ENCODE measurements around the gene SLC35F1.
"Not testable (repeated sequence)": the region's sequence is repeated elsewhere in the genome, so short reads cannot be mapped to it uniquely, and the experiment has no call there.

SLC35F1 gene

DNA sequence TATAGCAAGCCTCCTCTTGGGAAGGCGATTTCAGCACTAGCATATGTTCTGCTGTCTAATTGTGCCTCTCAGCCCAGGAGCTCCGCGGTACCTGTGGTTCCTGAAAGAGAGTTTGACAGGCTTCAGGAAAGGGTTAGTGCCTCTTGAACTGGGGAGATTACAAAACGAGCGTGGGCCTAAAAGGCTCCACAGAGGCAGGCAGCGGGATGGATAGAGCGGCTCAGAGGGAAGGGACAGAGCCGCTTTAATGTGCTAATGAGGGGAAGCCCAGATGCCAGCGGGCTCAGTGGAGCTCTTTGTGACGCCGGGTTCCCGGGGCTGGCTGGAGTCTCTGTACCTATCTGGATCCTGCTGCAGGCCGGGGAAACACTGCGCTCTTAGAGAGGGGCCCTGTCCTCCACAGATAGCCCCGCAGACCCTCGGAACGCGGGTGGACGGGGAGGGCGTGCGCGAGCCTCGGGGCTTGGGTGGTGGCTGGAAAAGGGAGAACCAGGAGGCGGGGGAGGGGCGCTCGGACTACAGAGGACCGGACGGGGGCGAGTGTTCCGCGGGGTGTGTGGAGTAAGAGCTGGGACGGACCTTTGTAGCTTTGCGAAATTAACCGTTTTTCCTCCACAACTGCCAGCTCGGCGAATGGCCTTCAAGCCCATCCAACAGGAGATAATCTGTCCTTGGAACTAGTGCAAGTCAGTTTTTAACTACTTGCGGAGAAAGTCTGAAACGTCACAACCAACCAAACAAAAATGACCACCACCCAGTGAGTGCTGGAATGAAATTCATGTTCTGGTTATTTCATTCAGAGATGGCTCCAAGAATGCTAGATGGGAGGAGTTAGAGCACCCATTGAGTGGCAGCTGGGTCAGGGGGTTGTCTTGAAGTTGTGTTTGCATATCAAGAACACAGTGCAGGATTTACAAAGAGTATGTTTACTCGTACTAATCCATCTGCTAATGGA, 13.0 kb downstream of the SLC35F1 start:
- in situ Hi-C loops (cut with MboI; ENCODE audit: low pct_unique_long_range_greater_than_20kb, low sequenced_read_pairs), result no loop called here

DNA sequence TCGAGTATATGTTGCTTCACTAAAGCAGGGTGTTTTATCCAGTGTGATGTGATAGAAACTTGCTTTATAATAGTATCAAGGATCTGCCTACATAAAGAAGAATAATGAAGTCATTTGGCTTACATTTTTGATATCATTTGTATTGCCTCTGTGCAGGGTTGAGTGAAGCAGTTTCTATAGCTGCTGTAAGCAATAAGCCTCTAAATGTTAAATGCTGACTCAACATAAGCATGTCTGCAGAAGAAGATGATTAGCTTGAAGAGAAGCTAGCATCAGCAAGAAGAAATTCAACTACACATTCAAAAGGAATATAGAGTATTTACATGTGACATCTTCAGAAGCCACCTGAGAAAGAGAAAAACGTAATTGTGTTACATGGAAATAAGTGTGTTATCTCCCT, 17.6 kb downstream of the SLC35F1 start:
- in situ Hi-C loops (cut with MboI; ENCODE audit: low pct_unique_long_range_greater_than_20kb, low sequenced_read_pairs), result no loop called here
- DNase-seq, result no peak

More for the DNA sequence above, 13.0 kb downstream of the SLC35F1 start:
- no peak for DNase-seq

DNA sequence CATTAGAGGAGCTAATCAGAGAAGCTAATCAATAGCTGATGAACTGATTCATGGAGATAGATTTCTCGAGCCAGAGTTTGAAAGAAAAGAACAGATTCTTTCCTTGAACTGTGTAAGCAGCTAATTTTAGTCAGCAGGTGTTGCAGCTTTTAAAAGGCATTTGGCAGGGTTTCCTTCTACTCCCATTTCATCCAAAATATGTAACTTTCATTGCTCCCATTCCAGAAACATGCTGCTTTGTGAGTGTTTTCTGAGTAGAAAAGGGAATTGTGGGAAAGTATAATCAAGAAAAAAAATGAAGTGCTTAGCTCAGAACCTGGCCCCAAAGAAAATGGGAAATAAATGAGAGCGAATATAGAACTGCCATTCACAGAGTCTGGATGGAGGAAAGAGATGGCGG, 20.8 kb downstream of the SLC35F1 start:
- in situ Hi-C loops (cut with MboI; ENCODE audit: low pct_unique_long_range_greater_than_20kb, low sequenced_read_pairs), result no loop called here
- no peak for DNase-seq

DNA sequence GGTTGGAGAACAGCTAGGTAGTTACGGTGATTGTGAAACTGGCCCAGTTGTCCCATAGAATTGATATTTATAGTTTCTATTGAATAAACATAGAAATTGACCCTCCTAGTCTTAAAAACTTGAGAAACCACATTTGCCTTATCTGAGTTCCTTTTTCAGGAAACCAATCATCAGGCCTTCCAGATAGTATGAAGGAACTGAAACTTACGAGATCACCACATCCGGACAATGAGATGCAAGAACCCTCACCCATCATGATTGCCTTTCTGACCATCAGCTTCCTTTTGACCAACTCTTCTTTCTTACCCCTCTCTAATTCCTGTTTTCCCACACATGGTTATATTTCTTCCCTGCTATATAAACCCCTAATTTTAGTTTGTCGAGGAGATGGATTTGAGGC, 21.8 kb downstream of the SLC35F1 start:
- in situ Hi-C loops (cut with MboI; ENCODE audit: low pct_unique_long_range_greater_than_20kb, low sequenced_read_pairs), result no loop called here
- no peak for DNase-seq

DNA sequence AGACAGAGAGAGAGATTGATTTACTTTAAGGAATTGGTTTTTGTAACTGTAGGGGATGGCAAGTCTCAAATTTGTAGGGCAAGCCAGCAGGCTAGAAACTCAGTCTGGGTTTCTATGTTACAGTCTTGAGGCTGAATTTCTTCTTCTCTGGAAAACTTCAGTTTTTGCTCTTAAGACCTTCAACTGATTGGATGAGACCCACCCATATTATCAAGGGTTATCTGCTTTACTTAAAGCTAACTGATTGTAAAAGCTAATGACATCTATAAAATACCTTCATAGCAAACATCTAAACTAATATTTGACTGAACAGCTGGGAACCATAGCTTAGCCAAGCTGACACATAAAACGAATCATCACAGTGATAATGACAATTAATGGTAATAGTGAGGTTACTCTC, 22.4 kb downstream of the SLC35F1 start:
- DNase-seq, result no peak
- in situ Hi-C loops (cut with MboI; ENCODE audit: low pct_unique_long_range_greater_than_20kb, low sequenced_read_pairs), result no loop called here

DNA sequence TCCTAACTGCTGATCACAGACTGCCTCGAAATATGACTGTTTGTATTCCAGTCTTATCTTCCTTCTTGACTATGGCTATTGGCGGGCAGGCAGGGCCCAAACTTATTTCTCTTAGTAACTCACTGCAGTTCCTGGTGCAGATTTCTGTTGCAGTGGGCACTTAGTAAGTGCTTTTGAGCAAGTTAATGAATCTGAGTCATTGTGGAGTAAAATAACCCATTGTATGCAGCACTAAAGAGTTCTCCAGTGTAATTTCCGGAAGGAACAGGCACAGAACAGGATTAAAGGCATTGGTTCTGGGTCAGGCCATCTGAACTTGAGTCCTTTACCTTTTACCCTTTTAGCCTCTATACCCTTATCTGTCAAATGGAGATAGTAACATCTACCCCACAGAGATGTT, 23.6 kb downstream of the SLC35F1 start:
- in situ Hi-C loops (cut with MboI; ENCODE audit: low pct_unique_long_range_greater_than_20kb, low sequenced_read_pairs), result no loop called here

DNA sequence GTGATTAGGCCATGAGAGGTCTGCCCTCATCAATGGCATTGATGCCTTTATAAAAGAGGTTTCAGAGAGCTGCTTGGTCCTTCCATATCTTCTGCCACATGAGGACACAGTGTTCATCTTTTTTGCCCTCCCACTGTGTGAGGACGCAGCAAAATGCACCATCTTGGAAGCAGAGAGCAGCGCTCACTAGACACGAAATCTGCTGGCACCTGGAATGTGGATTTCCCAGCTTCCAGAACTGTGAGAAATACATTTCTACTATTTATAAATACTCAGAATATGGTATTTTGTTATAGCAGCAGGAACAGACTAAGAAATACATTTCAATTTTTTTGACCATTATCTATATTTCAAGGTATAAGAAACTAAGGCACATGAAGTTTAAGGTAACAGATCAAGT, 24.9 kb downstream of the SLC35F1 start:
- DNase-seq, result no peak
- in situ Hi-C loops (cut with MboI; ENCODE audit: low pct_unique_long_range_greater_than_20kb, low sequenced_read_pairs), result no loop called here

More for the DNA sequence above, 23.6 kb downstream of the SLC35F1 start:
- no peak for DNase-seq

DNA sequence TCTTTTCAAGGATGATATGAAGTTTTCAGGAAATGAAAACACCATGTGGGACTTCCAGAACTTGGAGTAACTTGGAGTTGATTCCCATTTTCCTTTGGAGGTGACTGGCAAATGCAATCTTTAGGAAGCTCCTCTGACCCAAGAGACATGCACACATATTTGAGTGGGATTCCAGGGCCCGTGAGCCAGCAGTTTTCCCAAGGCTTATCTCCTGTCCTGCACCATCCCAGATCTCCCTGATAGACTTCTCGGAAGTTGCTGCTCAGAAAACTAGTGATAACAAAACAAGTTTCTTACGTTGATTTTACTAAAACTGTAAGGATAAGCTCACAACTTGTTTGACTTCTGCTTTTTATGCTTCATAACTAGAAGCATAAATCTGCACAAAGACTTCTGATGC, 25.6 kb downstream of the SLC35F1 start:
- in situ Hi-C loops (cut with MboI; ENCODE audit: low pct_unique_long_range_greater_than_20kb, low sequenced_read_pairs), result no loop called here
- no peak for DNase-seq

DNA sequence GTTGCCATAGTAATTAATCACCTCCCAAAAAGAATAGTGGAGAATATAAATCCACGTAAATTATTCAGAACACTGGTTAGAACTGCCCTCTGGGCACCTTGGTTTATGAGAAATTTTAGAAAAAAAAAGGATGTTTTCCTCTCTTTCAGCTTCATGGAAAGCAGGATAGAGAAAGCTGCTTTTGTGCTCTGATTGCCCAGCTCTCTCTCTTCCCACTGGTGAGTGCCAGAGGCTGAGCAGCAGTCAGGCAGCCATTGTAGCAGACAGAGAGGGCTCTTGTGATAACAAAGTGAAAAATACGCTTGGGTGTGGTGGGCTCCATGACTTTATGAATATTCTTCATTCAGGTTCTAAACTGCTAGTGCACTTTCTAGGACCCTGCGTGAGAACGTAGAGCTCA, 26.4 kb downstream of the SLC35F1 start:
- in situ Hi-C loops (cut with MboI; ENCODE audit: low pct_unique_long_range_greater_than_20kb, low sequenced_read_pairs), result no loop called here
- no peak for DNase-seq

DNA sequence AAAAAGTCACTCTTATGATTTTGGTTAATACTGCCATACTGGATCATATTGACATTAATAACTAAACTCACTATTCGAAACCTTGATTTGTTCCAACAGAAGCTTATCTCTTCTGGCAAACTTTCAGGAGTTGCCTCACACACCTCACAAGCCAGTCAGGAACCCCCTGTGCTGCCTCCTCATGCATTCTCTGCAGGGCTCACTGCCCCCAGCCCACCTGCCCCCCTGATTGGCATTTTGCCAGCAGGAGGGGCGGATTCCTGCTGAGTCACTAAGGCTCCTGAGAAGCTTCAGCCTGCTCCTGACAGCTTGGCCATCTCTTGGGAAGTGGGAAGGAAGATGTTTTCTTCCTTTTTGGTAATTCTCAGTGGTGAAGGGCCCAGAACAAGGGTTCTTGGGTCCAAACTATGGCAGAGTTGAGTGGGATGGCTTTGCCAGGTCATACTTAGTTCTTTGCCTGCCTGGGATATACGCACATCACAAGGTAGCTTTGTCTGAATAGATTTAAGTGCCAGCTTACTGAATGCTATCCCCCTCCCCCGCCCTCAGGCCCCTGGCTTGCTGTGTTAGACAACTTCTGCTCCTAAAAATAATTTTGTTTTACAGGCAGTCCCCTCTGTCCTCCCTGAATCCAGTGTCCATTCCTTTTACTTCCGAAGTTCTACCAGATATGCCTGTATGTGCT, 31.4 kb downstream of the SLC35F1 start:
- DNase-seq, result no peak
- in situ Hi-C loops (cut with MboI; ENCODE audit: low pct_unique_long_range_greater_than_20kb, low sequenced_read_pairs), result no loop called here

DNA sequence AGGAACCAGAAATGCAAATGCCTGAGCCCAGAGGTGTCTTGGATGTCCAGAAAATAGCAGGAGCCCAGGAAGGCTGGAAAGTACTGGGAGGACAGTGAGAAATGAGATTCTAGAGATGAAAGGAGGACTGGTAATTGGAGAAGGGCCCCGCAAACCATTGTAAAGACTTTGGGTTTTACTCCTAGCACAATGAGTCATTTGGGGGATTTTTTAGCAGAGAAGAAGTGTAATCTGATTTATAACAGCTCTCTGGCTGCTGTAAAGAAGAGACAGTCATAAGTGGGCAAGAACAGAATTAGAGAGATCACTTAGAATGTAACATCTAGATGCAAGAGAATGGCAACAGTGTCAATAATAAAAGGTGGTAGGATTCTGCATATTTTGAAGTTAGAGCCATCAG, 40.2 kb downstream of the SLC35F1 start:
- in situ Hi-C loops (cut with MboI; ENCODE audit: low pct_unique_long_range_greater_than_20kb, low sequenced_read_pairs), result no loop called here
- DNase-seq, result no peak

DNA sequence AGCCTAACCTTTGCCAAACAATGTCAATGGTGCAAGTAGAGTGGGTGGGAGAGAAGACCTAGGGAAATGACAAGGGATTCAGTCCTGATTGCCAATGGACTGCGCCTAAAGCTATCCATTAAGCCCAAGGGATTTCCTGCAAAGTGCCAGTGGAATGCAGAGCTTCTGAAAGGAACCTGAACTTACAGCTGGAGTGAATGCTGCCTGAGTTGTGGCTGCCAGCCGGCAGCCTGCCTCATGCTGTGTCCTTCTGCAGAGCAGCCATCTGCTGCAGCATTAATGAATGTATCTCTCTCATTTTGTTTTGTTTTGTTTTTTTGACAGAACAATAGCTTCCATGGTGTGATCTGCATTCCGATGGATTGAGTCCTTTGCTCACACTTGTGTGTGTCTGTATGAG, 44.7 kb downstream of the SLC35F1 start:
- in situ Hi-C loops (cut with MboI; ENCODE audit: low pct_unique_long_range_greater_than_20kb, low sequenced_read_pairs), result no loop called here
- DNase-seq, result no peak

DNA sequence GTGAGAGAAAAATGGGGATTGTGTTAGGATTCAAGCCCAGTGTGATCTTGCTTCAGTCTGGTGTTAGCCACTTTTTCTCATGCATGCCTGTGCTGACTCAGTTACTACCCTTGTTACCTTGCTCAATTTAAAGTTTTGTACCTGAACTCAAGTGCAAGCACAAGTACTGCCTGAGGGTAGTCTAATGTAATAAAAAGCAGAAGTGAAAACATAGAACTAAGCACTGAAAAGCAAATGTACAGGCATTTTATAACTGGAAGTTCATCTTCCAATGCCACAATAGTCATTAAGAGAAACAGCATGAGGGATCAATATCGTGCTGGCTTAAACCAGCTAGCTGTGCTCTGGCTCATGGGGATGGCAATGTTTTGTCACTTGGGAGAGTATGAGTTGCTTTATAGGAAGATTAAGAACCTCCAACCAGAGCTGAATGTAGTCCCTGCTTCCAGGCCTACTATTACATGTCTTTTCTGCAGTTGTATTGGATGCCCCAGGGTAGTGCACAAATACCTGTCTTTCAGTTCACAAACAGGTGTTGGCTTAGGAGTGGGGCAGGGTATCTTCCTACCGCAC, 48.7 kb downstream of the SLC35F1 start:
- in situ Hi-C loops (cut with MboI; ENCODE audit: low pct_unique_long_range_greater_than_20kb, low sequenced_read_pairs), result no loop called here
- no peak for DNase-seq

DNA sequence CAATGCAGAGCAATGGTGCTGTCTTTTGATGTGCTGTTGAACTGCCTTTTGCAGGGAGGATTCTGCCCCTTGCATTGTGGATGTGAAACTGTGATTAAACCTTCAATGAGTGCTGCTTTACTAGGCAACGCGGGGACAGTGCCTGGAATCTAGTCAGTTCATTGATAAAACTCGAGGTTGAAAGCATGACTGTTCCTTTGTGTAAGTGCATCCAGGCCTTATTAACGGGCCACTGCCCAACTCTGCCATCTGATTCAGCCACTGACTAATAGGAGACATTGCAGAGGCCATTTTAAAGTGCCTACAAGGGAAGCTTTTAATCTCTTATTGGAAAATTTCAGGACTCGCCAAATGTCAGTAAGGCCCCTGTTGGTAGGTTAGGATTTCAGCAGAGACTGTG, 49.3 kb downstream of the SLC35F1 start:
- no peak for DNase-seq
- in situ Hi-C loops (cut with MboI; ENCODE audit: low pct_unique_long_range_greater_than_20kb, low sequenced_read_pairs), result no loop called here

DNA sequence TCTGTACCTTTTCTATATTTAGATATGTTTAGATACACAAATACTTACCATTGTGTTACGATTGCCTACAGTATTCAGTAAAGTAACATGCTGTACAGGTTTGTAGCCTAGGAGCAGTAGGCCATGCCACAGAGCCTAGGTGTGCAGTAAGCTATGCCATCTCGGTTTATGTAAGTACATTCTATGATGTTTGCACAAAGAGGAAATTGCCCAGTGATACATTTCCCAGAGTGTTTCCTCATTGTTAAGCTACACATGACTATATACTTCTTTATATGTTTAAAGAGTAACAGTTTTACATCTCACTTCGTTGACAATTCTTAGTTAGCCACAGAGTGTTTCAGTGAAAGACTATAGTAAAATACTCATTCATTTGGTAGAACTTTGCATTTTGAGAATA, 51.5 kb downstream of the SLC35F1 start:
- in situ Hi-C loops (cut with MboI; ENCODE audit: low pct_unique_long_range_greater_than_20kb, low sequenced_read_pairs), result no loop called here
- no peak for DNase-seq

DNA sequence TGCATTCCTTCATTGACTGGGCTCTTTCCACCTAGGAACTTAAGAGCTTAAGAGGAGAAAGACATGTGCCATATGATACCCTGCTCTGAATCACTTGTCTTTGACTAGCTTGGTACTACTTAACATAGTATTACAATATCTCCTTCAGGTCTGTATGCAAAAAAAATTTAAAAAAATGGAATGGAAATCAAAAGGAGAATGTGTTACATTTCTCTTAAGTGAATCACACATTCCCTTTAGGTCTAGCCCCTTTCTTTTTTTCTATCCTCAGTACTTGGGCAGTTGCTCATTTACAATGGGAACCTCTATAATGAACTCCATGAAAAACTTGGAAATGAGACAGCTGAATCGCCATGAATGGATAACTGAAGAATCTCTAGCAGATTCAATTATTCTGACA, 53.8 kb downstream of the SLC35F1 start:
- DNase-seq, result no peak
- in situ Hi-C loops (cut with MboI; ENCODE audit: low pct_unique_long_range_greater_than_20kb, low sequenced_read_pairs), result no loop called here

DNA sequence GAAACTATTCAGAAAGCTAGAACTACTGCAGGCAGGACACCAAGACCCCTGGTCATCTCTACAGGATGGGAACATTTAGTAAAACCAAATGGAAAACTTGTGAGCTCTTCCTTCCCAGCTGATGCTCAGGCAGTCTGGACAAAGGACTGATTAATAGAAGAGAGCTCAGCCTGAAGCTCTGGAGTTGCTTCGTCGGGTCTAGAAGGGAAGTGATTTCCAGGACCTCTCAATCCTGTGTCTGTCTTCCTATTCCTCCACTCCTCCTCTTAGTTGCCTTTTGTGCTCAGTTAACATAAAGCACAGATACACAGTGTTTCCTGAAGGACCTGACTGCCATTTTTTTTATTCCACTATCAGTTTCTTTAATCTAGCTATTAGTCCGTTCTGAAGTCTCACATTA, 54.2 kb downstream of the SLC35F1 start:
- DNase-seq, result no peak
- in situ Hi-C loops (cut with MboI; ENCODE audit: low pct_unique_long_range_greater_than_20kb, low sequenced_read_pairs), result no loop called here

DNA sequence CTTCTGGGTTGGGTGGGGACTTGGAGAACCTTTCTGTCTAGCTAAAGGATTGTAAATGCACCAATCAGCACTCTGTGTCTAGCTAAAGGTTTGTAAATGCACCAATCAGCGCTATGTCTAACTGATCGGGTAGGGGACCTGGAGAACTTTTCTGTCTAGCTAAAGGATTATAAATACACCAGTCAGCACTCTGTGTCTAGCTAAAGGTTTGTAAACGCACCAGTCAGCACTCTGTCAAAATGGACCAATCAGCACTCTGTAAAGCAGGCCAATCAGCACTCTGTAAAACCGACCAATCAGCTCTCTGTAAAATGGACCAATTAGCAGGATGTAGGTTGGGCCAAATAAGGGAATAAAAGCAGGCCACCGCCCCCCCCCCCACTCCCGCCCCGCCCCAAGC, 58.7 kb downstream of the SLC35F1 start:
- DNase-seq; in situ Hi-C loops (cut with MboI; ENCODE audit: low pct_unique_long_range_greater_than_20kb, low sequenced_read_pairs): not testable (repeated sequence)

DNA sequence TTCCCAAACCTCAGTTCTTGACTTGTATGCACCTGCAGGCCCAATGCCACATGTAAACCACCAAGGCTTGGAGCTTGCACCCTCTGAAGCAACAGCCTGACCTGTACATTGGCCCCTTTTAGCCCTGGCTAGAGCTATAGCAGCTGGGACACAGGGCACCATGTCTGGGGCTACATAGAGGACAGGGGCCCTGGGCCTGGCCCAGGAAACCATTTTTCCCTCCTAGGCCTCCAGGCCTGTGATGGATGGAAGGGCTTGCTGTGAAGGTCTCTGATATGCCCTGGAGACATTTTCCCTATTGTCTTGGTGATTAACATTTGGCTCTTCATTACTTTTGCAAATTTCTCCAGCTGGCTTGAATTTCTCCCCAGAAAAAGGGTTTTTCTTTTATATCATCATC, 64.6 kb downstream of the SLC35F1 start:
- DNase-seq, result no peak
- in situ Hi-C loops (cut with MboI; ENCODE audit: low pct_unique_long_range_greater_than_20kb, low sequenced_read_pairs), result no loop called here

DNA sequence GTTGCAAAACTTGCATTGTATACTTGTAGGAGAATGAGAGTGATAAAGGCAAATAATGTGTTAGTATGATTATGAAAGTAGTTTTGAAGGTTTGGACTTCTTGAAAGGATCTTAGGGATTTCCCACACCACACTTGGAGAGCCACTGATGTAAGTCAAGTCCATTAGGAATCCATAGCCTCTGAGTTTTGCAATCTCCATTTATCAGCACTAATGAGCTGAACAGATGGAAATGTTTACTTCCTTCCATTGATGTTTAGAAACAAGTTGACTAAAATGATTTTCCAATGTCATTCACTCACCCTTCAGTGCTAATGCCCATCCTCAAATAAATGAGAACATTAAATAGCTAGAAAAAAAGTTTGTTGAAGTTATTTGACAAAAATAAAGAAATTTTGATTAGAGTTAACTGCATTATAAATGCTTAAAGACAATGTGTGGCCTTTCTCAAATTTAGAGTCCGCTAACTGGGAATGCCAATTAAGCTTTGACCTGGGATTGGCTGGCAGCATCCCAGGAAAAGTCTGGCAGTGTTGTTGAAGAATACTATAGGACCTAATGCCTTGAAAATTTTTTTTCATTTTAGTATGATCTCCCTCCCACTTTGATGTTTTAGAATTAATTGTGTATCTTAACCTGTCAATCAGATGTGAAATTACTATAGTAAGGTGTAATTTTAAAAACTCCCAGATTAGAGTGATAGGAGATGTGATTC, 68.0 kb downstream of the SLC35F1 start:
- DNase-seq, result no peak
- in situ Hi-C loops (cut with MboI; ENCODE audit: low pct_unique_long_range_greater_than_20kb, low sequenced_read_pairs), result no loop called here
